Measurements from ENCODE around the gene CABCOCO1.

The CABCOCO1 gene

GRCh38 chr10:61662794-61663259, at the start of gene CABCOCO1:
CABCOCO1 (plus strand) TSS chr10:61662929; CDS start chr10:61662973, 44 bp downstream.
- peak within 1 kb of the TSS; percentile 63 for H3K4me3 ChIP-seq (ENCODE audit: low read length)
- H3K9ac ChIP-seq (ENCODE audit: low read length), result no peak within 1 kb of the TSS
- no peaks in the 10 kb centered on the region for H3K36me3 ChIP-seq (ENCODE audit: control insufficient read depth, insufficient read depth, low read length)
- H3K27ac ChIP-seq (ENCODE audit: low read depth, low read length), result peak within 1 kb of the TSS; percentile 63
- no peaks in the 10 kb centered on the region for H3K27me3 ChIP-seq (ENCODE audit: control insufficient read depth, insufficient read depth, low read length)
- H3K4me1 ChIP-seq (ENCODE audit: control insufficient read depth, insufficient read depth, low read length), result no peaks in the 10 kb centered on the region

- Histone ChIP-seq H3K4me1 (ENCODE audit: control insufficient read depth, insufficient read depth, low read length) (no peaks in the 10 kb centered on the region), H3K27me3 (ENCODE audit: control insufficient read depth, insufficient read depth, low read length) (no peaks in the 10 kb centered on the region), H3K27ac (ENCODE audit: low read depth, low read length) (no peak overlapping the region), H3K4me3 (ENCODE audit: low read length) (no peak overlapping the region), H3K36me3 (ENCODE audit: control insufficient read depth, insufficient read depth, low read length) (no peaks in the 10 kb centered on the region), H3K9ac (ENCODE audit: low read length) (no peak overlapping the region)
Measured at GRCh38 chr10:61613665-61614064, 49.1 kb upstream of the CABCOCO1 start.

GRCh38 chr10:61616611-61617010, 46.1 kb upstream of the CABCOCO1 start:
- Histone ChIP-seq H3K36me3 (ENCODE audit: control insufficient read depth, insufficient read depth, low read length) (no peaks in the 10 kb centered on the region), H3K9ac (ENCODE audit: low read length) (no peak overlapping the region), H3K27ac (ENCODE audit: low read depth, low read length) (no peak overlapping the region), H3K4me3 (ENCODE audit: low read length) (no peak overlapping the region), H3K4me1 (ENCODE audit: control insufficient read depth, insufficient read depth, low read length) (no peaks in the 10 kb centered on the region), H3K27me3 (ENCODE audit: control insufficient read depth, insufficient read depth, low read length) (no peaks in the 10 kb centered on the region)

GRCh38 chr10:61617180-61617579, 45.5 kb upstream of the CABCOCO1 start:
- H3K27me3 ChIP-seq (ENCODE audit: control insufficient read depth, insufficient read depth, low read length), result no peaks in the 10 kb centered on the region
- H3K27ac ChIP-seq (ENCODE audit: low read depth, low read length), result no peak overlapping the region
- H3K4me3 ChIP-seq (ENCODE audit: low read length), result no peak overlapping the region
- H3K4me1 ChIP-seq (ENCODE audit: control insufficient read depth, insufficient read depth, low read length), result no peaks in the 10 kb centered on the region
- H3K9ac ChIP-seq (ENCODE audit: low read length), result no peak overlapping the region
- no peaks in the 10 kb centered on the region for H3K36me3 ChIP-seq (ENCODE audit: control insufficient read depth, insufficient read depth, low read length)

- H3K36me3 ChIP-seq (ENCODE audit: control insufficient read depth, insufficient read depth, low read length), result no peaks in the 10 kb centered on the region
- H3K9ac ChIP-seq (ENCODE audit: low read length), result no peak overlapping the region
- no peak overlapping the region for H3K27ac ChIP-seq (ENCODE audit: low read depth, low read length)
- no peak overlapping the region for H3K4me3 ChIP-seq (ENCODE audit: low read length)
- no peaks in the 10 kb centered on the region for H3K27me3 ChIP-seq (ENCODE audit: control insufficient read depth, insufficient read depth, low read length)
- no peaks in the 10 kb centered on the region for H3K4me1 ChIP-seq (ENCODE audit: control insufficient read depth, insufficient read depth, low read length)
Measured at GRCh38 chr10:61617586-61617985, 45.1 kb upstream of the CABCOCO1 start.

- H3K4me1 ChIP-seq (ENCODE audit: control insufficient read depth, insufficient read depth, low read length), result no peaks in the 10 kb centered on the region
- H3K27ac ChIP-seq (ENCODE audit: low read depth, low read length), result no peak overlapping the region
- no peaks in the 10 kb centered on the region for H3K27me3 ChIP-seq (ENCODE audit: control insufficient read depth, insufficient read depth, low read length)
- H3K36me3 ChIP-seq (ENCODE audit: control insufficient read depth, insufficient read depth, low read length), result no peaks in the 10 kb centered on the region
- H3K9ac ChIP-seq (ENCODE audit: low read length), result no peak overlapping the region
- H3K4me3 ChIP-seq (ENCODE audit: low read length), result no peak overlapping the region
Measured at GRCh38 chr10:61618388-61618961, 44.3 kb upstream of the CABCOCO1 start.

- Histone ChIP-seq H3K27me3 (ENCODE audit: control insufficient read depth, insufficient read depth, low read length) (no peaks in the 10 kb centered on the region), H3K27ac (ENCODE audit: low read depth, low read length) (no peak overlapping the region), H3K4me3 (ENCODE audit: low read length) (no peak overlapping the region), H3K4me1 (ENCODE audit: control insufficient read depth, insufficient read depth, low read length) (no peaks in the 10 kb centered on the region), H3K36me3 (ENCODE audit: control insufficient read depth, insufficient read depth, low read length) (no peaks in the 10 kb centered on the region), H3K9ac (ENCODE audit: low read length) (no peak overlapping the region)
Measured at GRCh38 chr10:61620506-61620905, 42.2 kb upstream of the CABCOCO1 start.

GRCh38 chr10:61621605-61622051, 41.1 kb upstream of the CABCOCO1 start:
- Histone ChIP-seq H3K9ac (ENCODE audit: low read length) (no peak overlapping the region), H3K27ac (ENCODE audit: low read depth, low read length) (no peak overlapping the region), H3K4me1 (ENCODE audit: control insufficient read depth, insufficient read depth, low read length) (no peaks in the 10 kb centered on the region), H3K36me3 (ENCODE audit: control insufficient read depth, insufficient read depth, low read length) (no peaks in the 10 kb centered on the region), H3K27me3 (ENCODE audit: control insufficient read depth, insufficient read depth, low read length) (no peaks in the 10 kb centered on the region), H3K4me3 (ENCODE audit: low read length) (no peak overlapping the region)

- Histone ChIP-seq H3K27me3 (ENCODE audit: control insufficient read depth, insufficient read depth, low read length) (no peaks in the 10 kb centered on the region), H3K4me1 (ENCODE audit: control insufficient read depth, insufficient read depth, low read length) (no peaks in the 10 kb centered on the region), H3K4me3 (ENCODE audit: low read length) (no peak overlapping the region), H3K9ac (ENCODE audit: low read length) (no peak overlapping the region), H3K27ac (ENCODE audit: low read depth, low read length) (no peak overlapping the region), H3K36me3 (ENCODE audit: control insufficient read depth, insufficient read depth, low read length) (no peaks in the 10 kb centered on the region)
Measured at GRCh38 chr10:61623161-61623560, 39.6 kb upstream of the CABCOCO1 start.

GRCh38 chr10:61626209-61626608, 36.5 kb upstream of the CABCOCO1 start:
- H3K36me3 ChIP-seq (ENCODE audit: control insufficient read depth, insufficient read depth, low read length), result no peaks in the 10 kb centered on the region
- H3K9ac ChIP-seq (ENCODE audit: low read length), result no peak overlapping the region
- H3K27ac ChIP-seq (ENCODE audit: low read depth, low read length), result no peak overlapping the region
- no peak overlapping the region for H3K4me3 ChIP-seq (ENCODE audit: low read length)
- H3K4me1 ChIP-seq (ENCODE audit: control insufficient read depth, insufficient read depth, low read length), result no peaks in the 10 kb centered on the region
- no peaks in the 10 kb centered on the region for H3K27me3 ChIP-seq (ENCODE audit: control insufficient read depth, insufficient read depth, low read length)

- Histone ChIP-seq H3K4me3 (ENCODE audit: low read length) (no peak overlapping the region), H3K9ac (ENCODE audit: low read length) (no peak overlapping the region), H3K27me3 (ENCODE audit: control insufficient read depth, insufficient read depth, low read length) (no peaks in the 10 kb centered on the region), H3K36me3 (ENCODE audit: control insufficient read depth, insufficient read depth, low read length) (no peaks in the 10 kb centered on the region), H3K27ac (ENCODE audit: low read depth, low read length) (no peak overlapping the region), H3K4me1 (ENCODE audit: control insufficient read depth, insufficient read depth, low read length) (no peaks in the 10 kb centered on the region)
Measured at GRCh38 chr10:61627266-61627665, 35.5 kb upstream of the CABCOCO1 start.

GRCh38 chr10:61628151-61628874, 34.4 kb upstream of the CABCOCO1 start:
- Histone ChIP-seq H3K4me3 (ENCODE audit: low read length) (no peak overlapping the region), H3K9ac (ENCODE audit: low read length) (no peak overlapping the region), H3K4me1 (ENCODE audit: control insufficient read depth, insufficient read depth, low read length) (no peaks in the 10 kb centered on the region), H3K27me3 (ENCODE audit: control insufficient read depth, insufficient read depth, low read length) (no peaks in the 10 kb centered on the region), H3K27ac (ENCODE audit: low read depth, low read length) (no peak overlapping the region), H3K36me3 (ENCODE audit: control insufficient read depth, insufficient read depth, low read length) (no peaks in the 10 kb centered on the region)
